ENCODE measurements around the gene SPINT3.

The SPINT3 gene

GRCh38 chr20:45469336-45470261 lies 45.8 kb downstream of the SPINT3 start, which contains the start of gene WFDC2:
WFDC2 (plus strand) TSS chr20:45469753; CDS start chr20:45469782, 29 bp downstream.
- intact Hi-C loops (cut with DNase I), result no loop called here
- DNase-seq, result peak in 21 of 42 donors; percentile 7 to 52 (median 28)

DNA sequence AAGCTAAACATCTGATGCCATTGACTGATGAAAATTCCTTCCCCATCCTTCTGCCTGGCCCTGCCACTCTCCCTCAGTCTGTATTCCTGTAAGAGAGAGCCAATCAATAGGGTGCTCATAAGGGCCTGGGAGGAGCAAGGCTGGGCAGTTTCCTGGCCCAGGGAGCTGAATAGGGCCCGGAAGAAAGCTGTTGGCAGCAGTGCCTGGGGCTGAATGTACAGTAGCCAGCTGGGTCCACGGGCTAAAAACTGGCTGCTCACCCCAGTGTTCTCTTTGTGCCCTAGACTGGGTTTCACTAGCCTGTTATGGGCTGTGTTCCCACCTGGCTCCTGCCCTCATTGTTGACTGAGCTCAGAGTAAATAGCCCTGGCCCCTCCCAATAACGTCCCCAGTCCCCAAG lies 47.6 kb downstream of the SPINT3 start:
- peak in 31 of 42 donors; percentile 14 to 81 (median 44) for DNase-seq
- intact Hi-C loops (cut with DNase I), result no loop called here

DNA sequence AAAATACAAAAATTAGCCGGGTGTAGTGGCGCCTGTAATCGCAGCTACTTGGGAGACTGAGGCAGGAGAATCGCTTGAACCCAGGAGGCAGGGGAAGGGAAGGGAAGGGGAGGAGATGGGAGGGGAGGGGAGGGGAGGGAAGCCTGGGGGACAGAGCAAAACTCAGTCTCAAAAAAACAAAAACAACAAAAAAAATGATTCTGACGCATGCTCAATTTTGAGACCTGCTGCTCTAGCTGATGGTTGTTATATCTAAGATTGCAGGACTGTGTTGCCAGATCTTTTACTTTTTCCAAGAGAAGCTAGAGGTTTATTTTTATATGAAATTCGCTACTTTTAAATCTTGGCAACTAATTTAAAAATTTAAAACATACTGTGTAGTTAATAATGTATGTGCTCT lies 48.2 kb downstream of the SPINT3 start:
- no peak for DNase-seq
- intact Hi-C loops (cut with DNase I), result no loop called here

- intact Hi-C loops (cut with DNase I), result no loop called here
- no peak for DNase-seq
These were observed 49.7 kb downstream of the SPINT3 start for GRCh38 chr20:45465491-45466266.

DNA sequence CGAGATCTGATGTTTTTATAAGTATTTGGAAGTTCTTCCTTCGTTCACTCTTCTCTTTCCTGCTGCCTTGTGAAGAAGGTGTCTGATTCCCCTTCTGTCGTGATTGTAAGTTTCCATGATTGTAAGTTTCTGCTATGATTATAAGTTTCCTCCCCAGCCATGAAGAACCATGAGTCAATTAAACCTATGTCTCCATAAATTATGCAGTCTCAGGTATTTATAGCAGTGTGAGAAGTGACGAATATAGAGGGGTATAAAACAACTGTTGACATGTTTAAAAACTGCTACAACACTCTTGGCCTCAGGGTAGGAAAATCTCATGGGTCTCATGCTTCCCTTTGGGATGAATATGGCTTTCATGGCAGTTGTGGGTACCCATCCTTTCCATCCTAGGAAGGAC lies 51.7 kb downstream of the SPINT3 start:
- no peak for DNase-seq
- intact Hi-C loops (cut with DNase I), result no loop called here

GRCh38 chr20:45462711-45463509 lies 52.5 kb downstream of the SPINT3 start:
- intact Hi-C loops (cut with DNase I), result no loop called here

More at GRCh38 chr20:45462711-45463509, 52.5 kb downstream of the SPINT3 start:
- DNase-seq, result no peak
